Epithelial cell of esophagus (primary cell): ENCODE results near the gene SCAF1.
"Not testable (repeated sequence)": the region's sequence is repeated elsewhere in the genome, so short reads cannot be mapped to it uniquely, and the experiment has no call there.

Experiments
- DNase-seq: peaks from one replicate; pipeline ENCODE4 v3.0.0; 2010; ENCODE audit warnings: low read depth
- H3K4me3 ChIP-seq: 2 replicates; pipeline ENCODE4 v1.5.1; 2011; ENCODE audit warnings: mild to moderate bottlenecking, low read length, control low read depth
- TF ChIP-seq, protein P1 (sequence below): IDR thresholded peaks from 2 replicates; pipeline ENCODE4 v1.5.1; 2011; ENCODE audit warnings: low read depth, mild to moderate bottlenecking, low read length, control low read depth, inconsistent platforms; ENCODE audit not compliant: insufficient read depth; ENCODE audit errors: missing control alignments

The SCAF1 gene

DNA sequence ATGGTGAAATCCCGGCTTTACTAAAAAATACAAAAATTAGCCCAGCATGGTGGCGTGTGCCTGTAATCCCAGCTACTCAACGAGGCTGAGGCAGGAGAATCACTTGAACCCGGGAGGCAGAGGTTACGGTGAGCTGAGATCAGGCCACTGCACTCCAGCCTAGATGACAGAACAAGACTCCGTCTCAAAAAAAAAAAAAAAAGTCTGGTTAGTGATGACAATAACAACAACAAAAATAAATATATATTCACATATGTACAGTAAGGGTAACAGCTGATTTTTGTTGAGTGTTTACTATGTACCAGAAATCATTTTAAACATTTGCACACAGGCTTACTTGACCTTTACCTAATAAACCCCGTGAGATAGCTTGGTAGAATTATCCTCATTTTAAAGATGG is 25.1 kb upstream of the SCAF1 start:
- no peak overlapping the region for H3K4me3 ChIP-seq
- DNase-seq = no peak
- TF ChIP-seq, protein P1, sequence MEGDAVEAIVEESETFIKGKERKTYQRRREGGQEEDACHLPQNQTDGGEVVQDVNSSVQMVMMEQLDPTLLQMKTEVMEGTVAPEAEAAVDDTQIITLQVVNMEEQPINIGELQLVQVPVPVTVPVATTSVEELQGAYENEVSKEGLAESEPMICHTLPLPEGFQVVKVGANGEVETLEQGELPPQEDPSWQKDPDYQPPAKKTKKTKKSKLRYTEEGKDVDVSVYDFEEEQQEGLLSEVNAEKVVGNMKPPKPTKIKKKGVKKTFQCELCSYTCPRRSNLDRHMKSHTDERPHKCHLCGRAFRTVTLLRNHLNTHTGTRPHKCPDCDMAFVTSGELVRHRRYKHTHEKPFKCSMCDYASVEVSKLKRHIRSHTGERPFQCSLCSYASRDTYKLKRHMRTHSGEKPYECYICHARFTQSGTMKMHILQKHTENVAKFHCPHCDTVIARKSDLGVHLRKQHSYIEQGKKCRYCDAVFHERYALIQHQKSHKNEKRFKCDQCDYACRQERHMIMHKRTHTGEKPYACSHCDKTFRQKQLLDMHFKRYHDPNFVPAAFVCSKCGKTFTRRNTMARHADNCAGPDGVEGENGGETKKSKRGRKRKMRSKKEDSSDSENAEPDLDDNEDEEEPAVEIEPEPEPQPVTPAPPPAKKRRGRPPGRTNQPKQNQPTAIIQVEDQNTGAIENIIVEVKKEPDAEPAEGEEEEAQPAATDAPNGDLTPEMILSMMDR = no peak

DNA sequence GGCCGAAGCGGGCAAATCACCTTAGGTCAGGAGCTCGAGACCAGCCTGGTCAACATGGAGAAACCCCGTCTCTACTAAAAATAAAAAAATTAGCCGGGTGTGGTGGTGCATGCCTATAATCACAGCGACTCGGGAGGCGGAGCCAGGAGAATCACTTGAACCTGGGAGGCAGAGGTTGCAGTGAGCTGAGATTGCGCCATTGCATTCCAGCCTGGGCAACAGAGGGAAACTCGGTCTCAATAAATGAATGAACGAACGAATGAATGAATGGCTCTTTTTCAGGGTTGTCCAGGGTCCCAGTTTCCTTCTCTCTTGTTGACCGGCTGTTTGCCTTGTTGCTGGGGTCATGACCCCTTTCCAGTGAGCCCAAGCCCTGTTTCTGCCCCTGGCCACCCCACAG is 24.1 kb upstream of the SCAF1 start:
- not testable (repeated sequence) for H3K4me3 ChIP-seq, DNase-seq

DNA sequence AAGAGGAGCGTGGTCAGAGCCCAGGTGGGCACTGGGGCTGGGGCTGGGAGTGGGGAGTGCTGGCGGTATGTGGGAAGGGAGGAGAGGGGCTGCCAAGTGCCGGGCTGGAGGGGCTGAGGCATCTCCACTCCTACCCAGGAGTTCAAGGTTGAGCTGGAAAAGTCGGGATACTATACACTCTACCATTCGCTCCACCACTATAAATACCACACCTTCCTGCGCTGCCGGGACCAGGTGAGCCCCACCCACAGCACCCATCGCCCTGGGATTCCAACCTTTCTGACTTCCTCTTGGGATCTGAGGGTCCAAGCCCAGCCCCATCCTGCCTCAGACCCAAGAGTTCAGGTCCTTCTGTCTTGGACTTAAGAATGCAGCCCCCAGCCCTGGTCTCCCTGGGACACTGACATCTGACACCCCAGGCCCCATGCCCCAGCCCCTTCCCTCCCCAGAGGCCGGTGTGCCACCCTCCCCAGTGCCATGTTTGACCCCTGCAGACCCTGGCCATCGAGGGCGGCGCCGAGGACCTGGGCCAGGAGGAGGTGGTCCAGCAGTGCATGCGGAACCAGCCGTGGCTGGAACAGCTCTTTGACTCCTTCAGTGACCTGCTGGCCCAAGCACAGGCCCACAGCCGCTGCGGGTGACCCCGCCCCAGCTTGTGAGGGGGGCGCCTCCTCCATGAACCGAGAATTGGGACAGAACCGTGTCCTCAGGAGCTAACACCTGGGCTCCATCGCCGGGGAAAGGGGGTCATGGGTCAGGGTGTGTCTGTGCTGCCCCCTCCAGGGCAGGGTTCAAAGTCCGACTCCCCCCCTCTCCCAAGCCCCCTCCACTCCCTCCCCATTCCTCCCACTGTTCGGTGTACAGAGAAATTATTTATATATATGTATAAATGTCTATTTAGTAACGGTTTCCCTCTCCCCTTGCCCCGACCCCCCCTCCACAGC is 16.8 kb upstream of the SCAF1 start:
- DNase-seq = no peak
- TF ChIP-seq, protein P1 = no peak
- H3K4me3 ChIP-seq = no peak overlapping the region

DNA sequence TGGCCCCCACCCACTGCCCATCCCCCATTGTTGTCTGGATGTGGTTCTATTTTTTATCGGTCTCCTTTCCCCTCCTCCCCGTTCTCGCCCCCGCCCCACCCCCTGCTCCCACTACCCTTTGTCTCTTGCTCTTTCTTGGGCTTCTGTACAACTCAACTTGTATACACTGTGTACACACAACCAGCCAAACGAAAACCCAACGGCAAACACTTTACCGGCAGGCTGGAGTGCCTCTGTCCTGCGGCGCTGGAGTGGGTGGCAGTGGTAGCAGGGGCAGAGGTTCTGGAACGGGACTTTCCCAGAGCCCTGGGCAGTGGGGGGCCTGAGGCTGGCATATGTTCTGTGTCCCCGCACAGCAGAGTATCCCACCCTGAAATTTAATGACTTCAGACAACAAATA is 15.8 kb upstream of the SCAF1 start:
- TF ChIP-seq, protein P1 = no peak
- no peak for DNase-seq
- H3K4me3 ChIP-seq = no peak overlapping the region

- H3K4me3 ChIP-seq = no peak overlapping the region
- DNase-seq = no peak
- TF ChIP-seq, protein P1 = no peak
These were observed 12.3 kb upstream of the SCAF1 start for GRCh38 chr19:49629659-49630058.

DNA sequence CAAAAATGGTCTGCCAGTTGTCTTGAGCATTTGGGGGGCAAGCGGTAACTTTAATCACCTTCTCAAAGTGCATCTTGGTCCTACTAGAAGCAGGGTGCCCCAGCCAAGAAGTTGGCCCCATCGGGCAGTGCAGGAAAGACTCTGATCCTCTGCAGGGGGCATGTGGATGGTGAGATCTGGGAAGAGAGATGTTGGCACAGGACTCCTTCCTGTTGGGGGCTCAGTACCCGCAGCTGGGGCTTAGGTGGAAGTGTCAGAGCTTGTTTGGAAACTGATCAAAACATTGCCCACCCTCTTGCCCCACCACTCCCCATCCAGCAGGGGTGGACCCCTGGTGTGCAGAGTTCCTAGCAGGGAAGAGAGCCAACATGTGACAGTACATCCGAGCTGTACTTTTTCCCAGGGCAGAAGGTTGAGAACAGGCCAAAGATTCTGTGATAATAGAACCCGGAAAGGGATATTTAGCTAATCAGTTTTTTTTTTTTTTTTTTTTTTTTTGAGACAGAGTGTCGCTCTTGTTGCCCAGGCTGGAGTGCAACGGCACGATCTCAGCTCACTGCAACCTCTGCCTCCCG is 10.9 kb upstream of the SCAF1 start:
- TF ChIP-seq, protein P1 = no peak
- H3K4me3 ChIP-seq = no peak overlapping the region
- no peak for DNase-seq

DNA sequence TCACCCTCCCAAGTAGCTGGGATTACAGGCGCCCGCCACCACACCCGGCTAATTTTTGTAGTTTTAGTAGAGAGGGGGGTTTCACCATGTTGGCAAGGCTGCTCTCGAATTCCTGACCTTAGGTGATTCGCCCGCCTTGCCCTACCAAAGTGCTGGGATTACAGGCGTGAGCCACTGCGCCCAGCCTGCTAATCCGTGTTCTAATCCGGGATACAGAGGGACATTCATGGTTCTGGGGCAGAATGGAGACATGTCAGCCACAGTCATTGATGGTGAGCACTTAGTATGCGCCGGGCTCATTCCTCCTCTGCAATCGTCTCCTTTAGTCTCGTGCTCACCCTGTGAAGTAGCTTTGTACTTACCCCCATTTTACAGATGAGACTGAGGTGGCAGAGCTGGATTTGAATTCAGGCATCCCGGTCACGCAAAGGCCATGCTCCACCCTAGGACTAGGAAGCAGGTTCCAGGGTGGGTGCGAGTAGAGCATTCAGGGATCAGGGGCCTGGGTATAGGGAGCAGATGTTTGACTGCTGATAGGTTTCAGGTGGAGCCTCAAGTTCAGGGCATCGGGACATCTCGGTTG is 10.3 kb upstream of the SCAF1 start:
- H3K4me3 ChIP-seq = no peak overlapping the region
- TF ChIP-seq, protein P1 = no peak
- no peak for DNase-seq
